SHP77 (cell line): Measurements from ENCODE around the gene PDZD4.

Experiments
- DNase-seq, 2 experiments: peaks; one replicate each; lab custom pipeline; 2025; lab: John Stamatoyannopoulos, UW

PDZD4 gene

GRCh38 chrX:153805436-153805835, 24.9 kb downstream of the PDZD4 start:
- DNase-seq, result no peak

- no peak for DNase-seq
Observed at GRCh38 chrX:153804621-153805020, 25.7 kb downstream of the PDZD4 start.

- DNase-seq, result no peak
Observed at GRCh38 chrX:153804100-153804595, 26.2 kb downstream of the PDZD4 start.

GRCh38 chrX:153803211-153804099, 26.9 kb downstream of the PDZD4 start:
- no peak for DNase-seq

- no peak for DNase-seq
Observed at GRCh38 chrX:153802513-153803045, 27.8 kb downstream of the PDZD4 start.

GRCh38 chrX:153801669-153802068, 28.7 kb downstream of the PDZD4 start:
- no peak for DNase-seq

- no peak for DNase-seq
Observed at GRCh38 chrX:153800746-153801145, 29.6 kb downstream of the PDZD4 start.

- no peak for DNase-seq
Observed at GRCh38 chrX:153800177-153800722, 30.1 kb downstream of the PDZD4 start.

GRCh38 chrX:153799326-153799725, 31.0 kb downstream of the PDZD4 start:
- DNase-seq, result no peak

GRCh38 chrX:153797415-153798015, 32.8 kb downstream of the PDZD4 start:
- no peak for DNase-seq

GRCh38 chrX:153794897-153795816, 35.2 kb downstream of the PDZD4 start:
- DNase-seq, result no peak

- peak; percentile 75 to 86 for DNase-seq
Observed at GRCh38 chrX:153794018-153794896, 36.1 kb downstream of the PDZD4 start, which contains the start of the genes IDH3G and SSR4. TSS of gene IDH3G (minus strand) at chrX:153794375. CDS start at chrX:153794326, 49 bp downstream. TSS of gene SSR4 (plus strand) at chrX:153794668. CDS start at chrX:153794688, 20 bp downstream.

- no peak for DNase-seq
Observed at GRCh38 chrX:153793291-153793690, 37.1 kb downstream of the PDZD4 start.

- DNase-seq, result no peak
Observed at GRCh38 chrX:153792368-153792767, 38.0 kb downstream of the PDZD4 start.

- no peak for DNase-seq
Observed at GRCh38 chrX:153791104-153791852, 39.1 kb downstream of the PDZD4 start.

- no peak for DNase-seq
Observed at GRCh38 chrX:153789654-153790053, 40.7 kb downstream of the PDZD4 start.

- no peak for DNase-seq
Observed at GRCh38 chrX:153786669-153787068, 43.7 kb downstream of the PDZD4 start.

- no peak for DNase-seq
Observed at GRCh38 chrX:153784325-153784967, 45.9 kb downstream of the PDZD4 start.

- no peak for DNase-seq
Observed at GRCh38 chrX:153783378-153784013, 46.8 kb downstream of the PDZD4 start.
